HCT116 (cell line): ENCODE measurements around the gene MLH3. TPM values are rescaled to one million over a fixed set of nuclear protein-coding genes. Genes with fewer than 3 reads are reported as not detected.

ENCODE experiments used
- ATAC-seq: fragments of 200-7000 bp; cut with Tn5 transposase; 2 replicates; pipeline ENCODE4 v1.9.1; 2020; ENCODE audit warnings: mild to moderate bottlenecking, moderate library complexity
- BruUV-seq: library from RNA; stranded (reverse); fragments of 400-500 nt; replicated peaks from 2 replicates; lab custom pipeline; 2021; lab: Mats Ljungman, UMichigan
- CTCF ChIA-PET: fragments of 300-600 bp; sonication (Branson Sonifier 250); formaldehyde crosslinking; loops from one replicate; lab custom pipeline; 2021; ENCODE audit warnings: antibody characterized with exemption; lab: Charles Lee
- POLR2A ChIA-PET: fragments of 300-600, 350-600 bp; sonication (Branson Sonifier 250); formaldehyde crosslinking; loops from one replicate; lab custom pipeline; 2021; ENCODE audit warnings: antibody characterized with exemption; lab: Charles Lee
- RAD21 ChIA-PET, 2 experiments: fragments of 300-600 bp; sonication (Branson Sonifier 250); formaldehyde crosslinking; loops; one replicate each; lab custom pipeline; 2023; ENCODE audit warnings: low total read pairs in 2 of 2; ENCODE audit not compliant: uncharacterized antibody in 2 of 2, unreplicated experiment in 2 of 2, low non-redundant PET in 1 of 2; lab: Charles Lee
- DNase-seq: peaks from one replicate; pipeline ENCODE4 v3.0.0-alpha.2; 2010; ENCODE audit warnings: low read depth, low spot score
- H2AFZ ChIP-seq: fragments of 200-600 bp; shearing (Covaris generic), sonication (generic); 2 replicates; pipeline ENCODE4 v1.6.1; 2017; ENCODE audit warnings: low read depth, mixed run types, mixed read lengths, antibody characterized with exemption, low read length; ENCODE audit not compliant: poor library complexity, severe bottlenecking
- H3K27ac ChIP-seq: 2 replicates; pipeline ENCODE4 v1.5.1; 2012; ENCODE audit warnings: low read depth, low read length
- H3K27me3 ChIP-seq: fragments of 200-600 bp; sonication (generic); 2 replicates; pipeline ENCODE4 v1.6.1; 2016; ENCODE audit warnings: mixed run types, low read length, mixed read lengths; ENCODE audit not compliant: insufficient read depth
- H3K36me3 ChIP-seq, 2 experiments: fragments of 200-500 bp in 1 of 2; fragments of 200-600 bp in 1 of 2; sonication (Bioruptor generic) in 1 of 2; sonication (generic) in 1 of 2; 2 replicates each; pipeline versions ENCODE4 v1.5.1 to v1.6.1; 2014 to 2016; ENCODE audit warnings: low read length in 2 of 2, inconsistent platforms in 1 of 2, mixed read lengths in 1 of 2, mixed run types in 1 of 2; ENCODE audit not compliant: insufficient read depth in 2 of 2, control insufficient read depth in 1 of 2
- H3K4me1 ChIP-seq, 2 experiments: fragments of 200-600 bp in 1 of 2; sonication (generic) in 1 of 2; 2 replicates each; pipeline versions ENCODE4 v1.5.1 to v1.6.1; 2012 to 2017; ENCODE audit warnings: low read length in 2 of 2, inconsistent platforms in 1 of 2, mild to moderate bottlenecking in 1 of 2, mixed read lengths in 1 of 2, mixed run types in 1 of 2, moderate library complexity in 1 of 2; ENCODE audit not compliant: insufficient read depth in 2 of 2, control insufficient read depth in 1 of 2
- H3K4me2 ChIP-seq: fragments of 200-600 bp; sonication (generic); 2 replicates; pipeline ENCODE4 v1.6.1; 2017; ENCODE audit warnings: mixed run types, low read length, mixed read lengths
- H3K4me3 ChIP-seq, 2 experiments: fragments of 200-600 bp in 1 of 2; sonication (generic) in 1 of 2; replicated peaks in 1 of 2; 2 replicates each; pipeline ENCODE4 v1.5.1; 2011 to 2016; ENCODE audit warnings: low read length in 2 of 2, control low read depth in 1 of 2, low read depth in 1 of 2, mild to moderate bottlenecking in 1 of 2, mixed read lengths in 1 of 2, mixed run types in 1 of 2
- H3K79me2 ChIP-seq: fragments of 200-600 bp; sonication (generic); 2 replicates; pipeline ENCODE4 v1.6.1; 2017; ENCODE audit warnings: mild to moderate bottlenecking, mixed run types, low read length, moderate library complexity, mixed read lengths; ENCODE audit not compliant: insufficient read depth
- H3K9ac ChIP-seq: fragments of 200-600 bp; sonication (generic); 2 replicates; pipeline ENCODE4 v1.6.1; 2016; ENCODE audit warnings: low read length, mixed read lengths
- H3K9me2 ChIP-seq: fragments of 200-600 bp; sonication (generic), shearing (Covaris generic); 2 replicates; pipeline ENCODE4 v1.6.1; 2017; ENCODE audit warnings: mixed run types, mild to moderate bottlenecking, moderate library complexity; ENCODE audit not compliant: insufficient read depth
- H3K9me3 ChIP-seq, 2 experiments: fragments of 200-500 bp in 1 of 2; fragments of 200-600 bp in 1 of 2; sonication (Bioruptor generic) in 1 of 2; sonication (generic) in 1 of 2; 2 replicates each; pipeline ENCODE4 v1.6.1; 2014 to 2017; ENCODE audit warnings: low read length in 2 of 2, mixed read lengths in 2 of 2, inconsistent platforms in 1 of 2, low read depth in 1 of 2, mild to moderate bottlenecking in 1 of 2, mixed run types in 1 of 2, moderate library complexity in 1 of 2; ENCODE audit not compliant: control insufficient read depth in 1 of 2, insufficient read depth in 1 of 2
- H4K20me1 ChIP-seq: fragments of 200-600 bp; sonication (generic), shearing (Covaris generic); 2 replicates; pipeline ENCODE4 v1.6.1; 2017; ENCODE audit warnings: mixed run types, mild to moderate bottlenecking, moderate library complexity; ENCODE audit not compliant: insufficient read depth
- JUND ChIP-seq: IDR thresholded peaks from 2 replicates; pipeline ENCODE4 v1.6.1; 2012
- MAX ChIP-seq: IDR thresholded peaks from 2 replicates; pipeline ENCODE4 v1.6.1; 2012
- POLR2A ChIP-seq: IDR thresholded peaks from 2 replicates; pipeline ENCODE4 v1.7.0; 2011; ENCODE audit warnings: borderline replicate concordance; ENCODE audit not compliant: insufficient read depth, insufficient read length; ENCODE audit errors: extremely low read depth
- RAD21 ChIP-seq: IDR thresholded peaks from 2 replicates; pipeline ENCODE4 v1.6.1; 2012; ENCODE audit warnings: low read depth, mild to moderate bottlenecking
- SIN3A ChIP-seq: IDR thresholded peaks from 2 replicates; pipeline ENCODE4 v1.6.1; 2012; ENCODE audit warnings: low read depth
- SP1 ChIP-seq: IDR thresholded peaks from 2 replicates; pipeline ENCODE4 v1.6.1; 2012; ENCODE audit warnings: low read depth
- ZBTB33 ChIP-seq: IDR thresholded peaks from 2 replicates; pipeline ENCODE4 v1.6.1; 2011; ENCODE audit warnings: mild to moderate bottlenecking, low read length, moderate library complexity; ENCODE audit not compliant: insufficient replicate concordance; ENCODE audit errors: extremely low read depth
- intact Hi-C: fragments of 100-400 bp; cut with micrococcal nuclease; formaldehyde crosslinking; loops from 2 replicates; pipeline ENCODE4 v1.10.0; 2022
- total RNA-seq: library from RNA; stranded (reverse); gene quantifications from one replicate; pipeline ENCODE4 v1.2.1, GENCODE V29; 2021; ENCODE audit not compliant: unreplicated experiment

MLH3 gene
- total RNA-seq, 1 experiment from 2014 or later: 14.7 TPM

DNA sequence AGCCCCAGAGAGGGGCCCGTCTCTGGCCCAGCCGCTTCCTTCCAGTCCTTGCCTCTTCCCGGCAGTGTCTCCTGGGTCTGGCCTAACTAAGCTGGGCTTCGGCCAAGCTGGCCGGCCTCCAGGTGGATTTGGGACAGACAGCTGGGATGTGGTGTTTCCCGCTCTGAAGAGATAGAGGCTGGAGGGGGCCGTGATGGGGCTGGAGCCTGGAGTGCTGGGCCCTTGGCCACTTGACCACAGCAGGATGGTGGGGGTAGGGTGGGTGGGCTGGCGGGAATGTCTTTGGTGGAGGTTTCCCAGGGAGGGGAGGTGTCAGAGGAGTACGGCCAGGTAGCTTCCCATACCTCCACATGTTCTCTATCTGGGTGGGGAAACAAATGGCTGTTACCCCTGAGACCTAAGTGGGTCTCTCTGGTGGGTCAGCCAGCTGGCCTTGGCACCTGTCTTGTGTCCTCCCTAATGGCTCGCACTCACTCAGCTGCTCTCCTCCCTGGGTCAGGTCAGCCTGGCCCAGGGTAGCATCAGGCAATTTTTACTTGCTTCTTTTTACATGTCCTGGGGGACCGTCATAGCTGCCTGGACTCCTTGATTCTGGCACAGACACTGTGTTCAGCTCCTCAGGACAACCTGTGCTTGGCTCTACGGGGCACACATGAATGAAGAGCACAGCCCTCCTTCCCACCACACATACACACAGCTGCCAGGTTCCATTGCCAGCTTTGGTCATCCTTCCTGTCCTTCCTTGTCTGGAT lies 76.0 kb downstream of the MLH3 start:
- BruUV-seq: no TSS peak
- ATAC-seq: no peak
- no peak overlapping the region for H3K4me3 ChIP-seq
- RAD21 ChIA-PET: no interaction called here
- H4K20me1 ChIP-seq: no peaks in the 10 kb centered on the region
- no peaks in the 10 kb centered on the region for H3K9me2 ChIP-seq
- CTCF ChIA-PET: interaction anchor here (0.6 kb wide), 1 partner anchor 14 kb away, joined by 3 read pairs; no protein-coding TSS in a partner anchor
- intact Hi-C loops: no loop called here
- no peak overlapping the region for H3K27ac ChIP-seq
- DNase-seq: no peak
- H2AFZ ChIP-seq: no peak overlapping the region
- POLR2A ChIA-PET: no interaction called here
- H3K9ac ChIP-seq: no peak overlapping the region
- no peaks in the 10 kb centered on the region for H3K27me3 ChIP-seq
- H3K79me2 ChIP-seq: no peaks in the 10 kb centered on the region
- TF ChIP-seq RAD21 (no peak), ZBTB33 (no peak), JUND (no peak), SP1 (no peak), MAX (no peak), POLR2A (no peak), SIN3A (no peak)
- H3K4me2 ChIP-seq: no peak overlapping the region
- no peaks in the 10 kb centered on the region for H3K36me3 ChIP-seq
- no peaks in the 10 kb centered on the region for H3K9me3 ChIP-seq
- H3K4me1 ChIP-seq: no peaks in the 10 kb centered on the region
